Neutrophil (primary cell): Measurements from ENCODE around the gene VPS37C.

ENCODE experiments used
- H3K27ac ChIP-seq: fragments of 200-600 bp; sonication (generic); 2 replicates; pipeline ENCODE4 v1.5.1; 2016; ENCODE audit warnings: mild to moderate bottlenecking, moderate library complexity
- H3K27me3 ChIP-seq: fragments of 200-600 bp; sonication (generic); 2 replicates; pipeline ENCODE4 v1.6.0; 2016; ENCODE audit warnings: mild to moderate bottlenecking
- H3K36me3 ChIP-seq: fragments of 200-600 bp; sonication (generic); 2 replicates; pipeline ENCODE4 v1.5.1; 2017
- H3K4me1 ChIP-seq, 2 experiments: fragments of 200-600 bp in 1 of 2; sonication (generic) in 1 of 2; 1 replicate in 1 of 2; 2 replicates in 1 of 2; pipeline versions ENCODE4 v1.5.1 to v1.6.1; 2013 to 2016; ENCODE audit warnings: low read depth in 1 of 2, low read length in 1 of 2, mild to moderate bottlenecking in 1 of 2, moderate library complexity in 1 of 2; ENCODE audit not compliant: control insufficient read depth in 1 of 2, insufficient read depth in 1 of 2
- H3K4me3 ChIP-seq, 2 experiments: fragments of 200-600 bp in 1 of 2; sonication (generic) in 1 of 2; 1 replicate in 1 of 2; 2 replicates in 1 of 2; pipeline ENCODE4 v1.5.1; 2013 to 2016; ENCODE audit warnings: low read depth in 1 of 2, low read length in 1 of 2, mild to moderate bottlenecking in 1 of 2, moderate library complexity in 1 of 2
- H3K9me3 ChIP-seq: fragments of 200-600 bp; sonication (generic); 2 replicates; pipeline ENCODE4 v1.5.1; 2016
- TF ChIP-seq, protein P1 (sequence below): fragments of 200-600 bp; sonication (generic); IDR thresholded peaks from 2 replicates; pipeline ENCODE4 v1.5.1; 2016; ENCODE audit warnings: antibody characterized with exemption

Gene VPS37C

DNA sequence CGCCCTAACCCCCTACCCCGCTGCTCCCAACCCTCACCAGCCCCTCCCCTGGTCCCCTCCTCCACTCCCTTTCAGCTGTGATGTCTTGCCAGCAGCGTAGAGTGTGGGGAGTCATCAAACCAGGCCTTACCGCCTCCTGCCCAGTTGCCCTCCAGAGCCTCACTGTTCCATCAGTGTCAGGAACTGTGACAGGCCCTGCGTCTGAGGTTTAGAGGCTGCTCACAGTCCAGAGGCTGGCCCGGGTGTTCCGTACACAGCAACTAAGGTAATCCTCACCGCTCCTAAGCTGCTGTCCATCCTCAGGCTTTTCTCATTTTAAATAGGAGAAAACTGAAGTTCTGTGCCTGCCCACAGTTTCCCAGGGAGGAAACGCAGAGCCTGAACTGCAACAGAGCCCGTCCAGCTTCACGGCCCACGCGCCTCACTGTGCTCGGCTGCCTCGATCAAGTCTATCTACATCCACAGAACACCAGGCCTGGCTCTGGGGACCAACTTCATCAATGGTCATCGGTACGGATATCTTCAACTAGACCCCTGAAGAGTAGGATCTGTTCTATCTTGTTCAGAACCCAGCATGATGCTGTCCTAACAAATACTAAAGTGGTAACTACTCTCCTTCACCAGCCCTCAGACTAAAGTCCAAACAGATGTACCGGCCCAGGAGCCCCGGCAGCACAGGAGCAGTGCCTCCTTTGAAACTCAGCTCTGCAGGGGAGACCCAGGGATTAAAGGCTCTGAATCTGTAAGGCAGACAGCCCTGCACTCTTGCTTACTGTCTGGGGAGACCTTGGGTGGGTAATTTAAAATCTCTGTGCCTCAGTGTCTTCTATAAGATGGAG lies 10.3 kb downstream of the VPS37C start:
- peaks cover 53 to 66% of the 10 kb centered on the region in 2 experiments for H3K4me1 ChIP-seq
- no peaks in the 10 kb centered on the region for H3K27me3 ChIP-seq
- no peaks in the 10 kb centered on the region for H3K9me3 ChIP-seq
- TF ChIP-seq, protein P1, sequence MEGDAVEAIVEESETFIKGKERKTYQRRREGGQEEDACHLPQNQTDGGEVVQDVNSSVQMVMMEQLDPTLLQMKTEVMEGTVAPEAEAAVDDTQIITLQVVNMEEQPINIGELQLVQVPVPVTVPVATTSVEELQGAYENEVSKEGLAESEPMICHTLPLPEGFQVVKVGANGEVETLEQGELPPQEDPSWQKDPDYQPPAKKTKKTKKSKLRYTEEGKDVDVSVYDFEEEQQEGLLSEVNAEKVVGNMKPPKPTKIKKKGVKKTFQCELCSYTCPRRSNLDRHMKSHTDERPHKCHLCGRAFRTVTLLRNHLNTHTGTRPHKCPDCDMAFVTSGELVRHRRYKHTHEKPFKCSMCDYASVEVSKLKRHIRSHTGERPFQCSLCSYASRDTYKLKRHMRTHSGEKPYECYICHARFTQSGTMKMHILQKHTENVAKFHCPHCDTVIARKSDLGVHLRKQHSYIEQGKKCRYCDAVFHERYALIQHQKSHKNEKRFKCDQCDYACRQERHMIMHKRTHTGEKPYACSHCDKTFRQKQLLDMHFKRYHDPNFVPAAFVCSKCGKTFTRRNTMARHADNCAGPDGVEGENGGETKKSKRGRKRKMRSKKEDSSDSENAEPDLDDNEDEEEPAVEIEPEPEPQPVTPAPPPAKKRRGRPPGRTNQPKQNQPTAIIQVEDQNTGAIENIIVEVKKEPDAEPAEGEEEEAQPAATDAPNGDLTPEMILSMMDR: no peak
- no peaks in the 10 kb centered on the region for H3K36me3 ChIP-seq
- H3K27ac ChIP-seq: peak overlapping the region; percentile 87
- no peak overlapping the region for H3K4me3 ChIP-seq

DNA sequence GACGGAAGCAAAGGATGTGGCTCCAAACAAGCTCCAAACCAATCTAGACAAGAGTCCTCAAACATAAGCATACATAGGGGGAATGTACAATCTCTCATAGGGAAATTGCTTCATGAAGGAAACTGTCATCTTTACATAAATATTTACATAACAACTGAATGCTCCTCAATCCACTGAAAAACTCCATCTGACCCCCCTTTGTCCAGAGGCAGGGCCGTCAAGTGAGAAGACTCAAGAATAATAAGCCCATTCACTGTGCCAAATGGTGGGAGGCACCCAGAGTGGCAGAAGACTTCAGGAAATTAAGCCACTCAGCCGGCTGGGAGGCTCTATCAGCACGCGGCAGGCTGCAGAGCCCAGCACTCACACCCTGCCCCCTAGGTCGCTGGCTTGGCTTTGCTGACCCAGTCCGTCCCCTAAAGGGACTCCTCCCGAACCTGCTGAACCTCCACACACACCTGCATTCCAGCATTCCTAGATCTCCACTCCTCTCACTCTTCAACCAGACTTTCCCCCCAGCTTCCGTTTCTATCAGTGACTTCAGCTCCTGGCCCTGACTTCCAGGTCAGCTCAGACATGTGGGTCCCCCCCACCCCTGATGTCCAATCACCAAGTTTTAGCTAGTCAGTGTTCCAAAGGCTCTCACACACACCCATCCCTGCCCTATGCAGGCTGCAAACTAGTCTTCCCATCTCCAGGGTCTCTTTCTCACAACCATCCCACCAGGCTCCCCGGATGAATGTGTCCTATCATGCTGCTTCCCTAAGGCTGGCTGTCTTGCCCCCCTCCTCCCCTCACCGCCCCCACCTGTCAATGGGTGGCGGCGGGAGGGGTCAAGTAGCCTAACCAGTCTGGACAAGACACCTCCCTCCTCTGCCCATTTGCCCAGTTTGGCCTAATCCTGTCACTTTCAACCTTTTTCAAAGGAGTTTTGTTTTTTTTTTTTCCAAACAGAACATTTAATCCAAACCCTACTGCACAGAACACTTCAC lies 11.3 kb downstream of the VPS37C start:
- H3K27me3 ChIP-seq: no peaks in the 10 kb centered on the region
- peak overlapping the region; percentile 14 to 17 for H3K4me3 ChIP-seq
- peaks cover 55 to 71% of the 10 kb centered on the region in 2 experiments for H3K4me1 ChIP-seq
- no peaks in the 10 kb centered on the region for H3K9me3 ChIP-seq
- H3K36me3 ChIP-seq: no peaks in the 10 kb centered on the region
- TF ChIP-seq, protein P1: no peak
- peak overlapping the region; percentile 87 for H3K27ac ChIP-seq

DNA sequence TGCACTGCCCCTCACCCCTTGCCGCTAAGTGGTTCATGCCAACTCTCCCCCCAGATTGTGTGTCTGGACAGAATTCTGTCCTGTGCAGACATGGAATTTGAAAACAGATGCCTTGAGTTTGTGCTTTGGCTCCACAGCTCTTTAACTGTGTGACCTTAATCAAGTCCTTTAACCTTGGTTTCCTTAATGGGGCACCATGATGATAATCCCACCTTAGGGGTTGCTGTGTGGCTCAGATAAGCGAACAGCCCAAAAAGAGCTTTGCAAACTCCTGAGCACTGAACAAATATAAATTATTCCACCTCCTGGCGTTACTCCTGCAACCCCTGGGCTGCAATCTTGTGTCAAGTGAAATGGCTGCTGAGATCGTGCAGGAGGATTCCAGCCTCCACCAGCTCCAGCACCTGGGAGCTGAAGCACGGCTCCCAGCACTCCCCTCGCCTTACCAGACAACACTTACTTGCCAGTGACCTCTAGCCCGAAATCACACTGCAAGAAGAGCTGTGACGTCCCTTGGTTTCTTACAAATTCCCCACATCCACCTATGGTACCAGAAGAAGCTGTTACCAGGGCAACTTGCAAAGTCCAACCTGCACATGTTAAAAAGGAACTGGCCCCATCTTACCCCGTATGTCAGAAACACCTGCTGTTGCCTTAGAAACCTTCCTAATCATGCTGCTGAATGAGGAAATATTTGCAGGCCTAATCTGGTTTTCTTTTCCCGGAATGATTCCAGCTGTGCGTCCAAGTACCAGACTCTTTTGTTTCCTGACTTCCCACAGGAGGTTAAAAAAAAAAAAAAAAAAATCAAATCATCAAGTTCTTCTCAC lies 13.2 kb downstream of the VPS37C start:
- Histone ChIP-seq H3K36me3 (no peaks in the 10 kb centered on the region), H3K4me3 (peak overlapping the region in 1 of 2 experiments; percentile 0), H3K4me1 (peaks cover 56 to 77% of the 10 kb centered on the region in 2 experiments), H3K27ac (peak overlapping the region; percentile 87), H3K27me3 (no peaks in the 10 kb centered on the region), H3K9me3 (no peaks in the 10 kb centered on the region)
- TF ChIP-seq, protein P1: no peak

DNA sequence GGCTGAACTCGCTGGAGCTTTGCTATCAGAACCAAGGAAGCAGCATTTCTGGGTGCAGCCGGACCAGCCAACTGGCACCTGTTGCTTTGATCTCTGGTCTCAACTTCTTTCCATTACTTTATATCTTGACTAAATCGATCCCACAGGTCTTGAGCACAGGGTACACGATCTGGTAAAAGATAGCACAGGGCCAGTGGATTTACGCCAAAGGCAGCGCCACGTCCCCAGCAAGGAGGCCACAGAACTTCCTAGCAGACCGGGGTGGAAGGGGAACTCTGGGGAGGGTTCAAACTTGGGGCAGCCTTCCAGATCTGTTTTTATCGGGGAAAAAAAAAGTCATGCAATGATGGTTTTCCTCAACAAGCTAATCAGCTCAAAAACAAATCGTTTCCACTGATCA lies 14.0 kb downstream of the VPS37C start:
- peaks cover 56 to 77% of the 10 kb centered on the region in 2 experiments for H3K4me1 ChIP-seq
- TF ChIP-seq, protein P1: no peak
- H3K9me3 ChIP-seq: no peaks in the 10 kb centered on the region
- H3K27ac ChIP-seq: peak overlapping the region; percentile 87
- no peaks in the 10 kb centered on the region for H3K27me3 ChIP-seq
- no peaks in the 10 kb centered on the region for H3K36me3 ChIP-seq
- no peak overlapping the region for H3K4me3 ChIP-seq

DNA sequence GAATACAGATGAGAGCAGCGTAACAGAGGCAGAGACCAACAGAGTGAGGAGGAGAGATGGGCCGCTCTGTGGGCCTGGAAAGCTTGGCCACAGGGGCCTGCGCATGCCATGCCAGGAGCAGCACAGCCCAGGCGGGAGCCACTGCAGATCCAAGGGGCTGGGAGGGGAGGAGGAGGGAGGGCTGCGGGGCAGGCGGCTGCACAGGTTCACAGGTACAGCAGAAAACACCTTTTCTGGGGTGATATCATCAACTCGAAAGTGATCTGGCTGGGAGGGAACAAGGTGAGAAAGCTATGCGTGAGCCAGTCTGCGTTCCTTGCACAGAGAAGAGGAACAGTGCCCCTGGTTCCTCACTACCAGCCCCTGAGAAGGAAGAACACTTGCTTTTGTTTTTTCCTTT lies 14.8 kb downstream of the VPS37C start:
- H3K36me3 ChIP-seq: no peaks in the 10 kb centered on the region
- H3K4me1 ChIP-seq: peaks cover 56 to 71% of the 10 kb centered on the region in 2 experiments
- peak overlapping the region; percentile 87 for H3K27ac ChIP-seq
- no peaks in the 10 kb centered on the region for H3K9me3 ChIP-seq
- H3K27me3 ChIP-seq: no peaks in the 10 kb centered on the region
- TF ChIP-seq, protein P1: no peak
- peak overlapping the region in 1 of 2 experiments; percentile 16 for H3K4me3 ChIP-seq
